ENCODE results near the gene LIPN. TPM values are rescaled to one million over a fixed set of nuclear protein-coding genes. Genes with fewer than 3 reads are reported as not detected.

LIPN gene
- total RNA-seq, 2 experiments from 2014 or later = not detected

DNA sequence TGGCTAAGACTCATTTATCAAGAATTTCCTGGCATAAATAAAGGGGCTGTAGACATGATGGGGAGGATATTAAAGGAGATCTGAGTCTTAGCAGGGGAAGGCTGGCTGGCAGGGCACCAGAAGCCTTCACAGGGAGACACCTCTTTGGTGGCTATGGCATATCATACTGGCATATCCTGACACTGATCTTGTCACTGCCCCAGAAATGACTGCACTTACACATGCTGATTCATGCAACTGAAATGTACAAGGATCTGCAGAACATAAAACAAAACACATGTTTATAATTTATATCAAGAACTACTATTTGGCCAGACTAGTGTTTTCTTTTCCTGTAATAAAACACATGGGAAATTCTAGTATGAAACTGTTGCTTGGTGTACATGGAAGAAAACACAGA is 5.5 kb upstream of the LIPN start:
- CTCF ChIA-PET = interaction anchor here (0.8 kb wide), 1 partner anchor 11 kb away, joined by 3 read pairs; no protein-coding TSS in a partner anchor
- H3K36me3 Mint-ChIP-seq (ENCODE audit: low read depth) = no peaks in the 10 kb centered on the region
- DNase-seq = no peak
- no peaks in the 10 kb centered on the region for H3K9me3 Mint-ChIP-seq
- POLR2A ChIA-PET = no interaction called here
- peaks cover 2% of the 10 kb centered on the region for H3K4me1 Mint-ChIP-seq
- peaks cover 21% of the 10 kb centered on the region for H3K27me3 Mint-ChIP-seq
- no peak overlapping the region for H3K27ac Mint-ChIP-seq
- no peak overlapping the region for H3K4me3 Mint-ChIP-seq

DNA sequence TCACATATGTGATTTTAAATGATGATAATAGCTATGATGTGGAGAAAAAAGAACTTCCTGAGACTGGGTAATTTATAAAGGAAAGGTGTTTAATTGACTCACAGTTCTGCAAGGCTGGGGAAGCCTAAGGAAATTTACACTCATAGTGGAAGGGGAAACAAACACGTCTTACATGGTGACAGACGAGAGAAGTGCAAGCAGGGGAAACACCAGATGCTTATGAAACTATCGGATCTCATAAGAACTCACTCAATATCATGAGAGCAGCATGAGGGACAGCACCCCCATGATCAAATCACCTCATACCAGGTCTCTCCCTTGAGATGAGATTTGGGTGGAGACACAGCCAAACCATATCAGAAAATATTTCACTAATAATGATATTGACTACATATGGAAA is 4.1 kb upstream of the LIPN start:
- ChIA-PET CTCF (no interaction called here), POLR2A (no interaction called here)
- Mint-ChIP-seq H3K4me1 (peaks cover 7% of the 10 kb centered on the region), H3K27ac (no peak overlapping the region), H3K9me3 (no peaks in the 10 kb centered on the region), H3K27me3 (peaks cover 19% of the 10 kb centered on the region), H3K36me3 (ENCODE audit: low read depth) (no peaks in the 10 kb centered on the region), H3K4me3 (no peak overlapping the region)
- no peak for DNase-seq

DNA sequence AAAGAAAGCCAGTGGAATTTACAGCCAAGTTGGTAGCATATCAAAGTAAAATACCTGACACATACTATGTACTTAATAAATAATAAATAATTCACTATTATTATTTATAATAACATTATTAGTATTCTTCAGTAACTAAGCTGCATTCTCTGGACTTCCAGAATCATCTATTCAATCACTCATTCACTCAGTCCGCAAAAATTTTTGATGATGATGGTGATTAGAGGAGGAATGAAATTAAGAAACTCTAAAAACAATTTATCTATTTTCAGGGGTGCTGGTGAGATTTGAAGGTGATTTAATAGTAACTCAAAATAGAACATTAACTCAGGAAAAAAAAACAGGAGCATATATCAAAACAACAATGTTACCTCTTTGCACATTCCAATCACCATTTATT is 3.2 kb upstream of the LIPN start:
- Mint-ChIP-seq H3K27ac (no peak overlapping the region), H3K4me1 (peaks cover 7% of the 10 kb centered on the region), H3K36me3 (ENCODE audit: low read depth) (no peaks in the 10 kb centered on the region), H3K9me3 (no peaks in the 10 kb centered on the region), H3K27me3 (peaks cover 19% of the 10 kb centered on the region), H3K4me3 (no peak overlapping the region)
- POLR2A ChIA-PET = no interaction called here
- CTCF ChIA-PET = no interaction called here
- DNase-seq = no peak

DNA sequence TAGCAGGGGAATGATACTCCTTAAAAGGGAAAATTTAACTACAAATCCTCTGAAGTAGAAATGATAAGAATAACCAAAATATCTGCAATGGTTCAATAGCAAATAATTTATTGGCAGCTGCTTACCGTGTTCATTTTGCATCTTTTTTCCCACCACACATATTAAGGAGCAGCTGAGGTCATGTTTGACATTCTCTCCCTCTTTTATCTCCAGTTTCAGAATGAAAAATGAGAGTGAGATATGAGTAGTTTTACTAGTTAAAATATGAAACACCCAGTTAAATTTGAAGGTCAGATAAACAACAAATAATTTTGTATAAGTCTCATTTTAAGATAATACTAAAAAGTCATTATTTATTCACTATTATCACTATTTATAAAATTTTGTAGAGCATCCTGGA is 3.1 kb downstream of the LIPN start:
- Mint-ChIP-seq H3K4me1 (peaks cover 6% of the 10 kb centered on the region), H3K27me3 (peaks cover 23% of the 10 kb centered on the region), H3K36me3 (ENCODE audit: low read depth) (no peaks in the 10 kb centered on the region), H3K27ac (no peak overlapping the region), H3K9me3 (no peaks in the 10 kb centered on the region), H3K4me3 (no peak overlapping the region)
- DNase-seq = no peak
- ChIA-PET CTCF (no interaction called here), POLR2A (no interaction called here)

DNA sequence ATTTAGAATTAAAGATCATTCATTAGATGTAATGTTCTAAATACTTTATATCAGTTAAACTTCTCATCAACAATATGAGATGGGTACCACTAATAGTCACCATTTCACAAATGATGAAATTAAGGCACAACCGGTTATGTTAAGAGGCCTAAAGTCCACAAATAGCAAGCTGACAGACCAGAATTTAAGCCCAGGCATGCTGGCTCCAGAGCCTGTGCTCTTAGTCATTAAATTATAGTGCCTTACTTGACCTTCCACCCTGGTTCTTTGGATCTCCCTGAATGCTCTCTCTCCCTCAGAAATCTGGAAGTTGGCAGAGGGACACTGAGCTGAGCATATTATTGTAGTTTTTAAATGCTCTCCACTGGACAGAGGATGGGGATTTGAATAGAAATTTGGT is 3.6 kb downstream of the LIPN start:
- H3K9me3 Mint-ChIP-seq = no peaks in the 10 kb centered on the region
- H3K4me1 Mint-ChIP-seq = peaks cover 6% of the 10 kb centered on the region
- no peak overlapping the region for H3K4me3 Mint-ChIP-seq
- no peak overlapping the region for H3K27ac Mint-ChIP-seq
- ChIA-PET CTCF (no interaction called here), POLR2A (no interaction called here)
- no peak for DNase-seq
- H3K27me3 Mint-ChIP-seq = peaks cover 23% of the 10 kb centered on the region
- H3K36me3 Mint-ChIP-seq (ENCODE audit: low read depth) = no peaks in the 10 kb centered on the region

DNA sequence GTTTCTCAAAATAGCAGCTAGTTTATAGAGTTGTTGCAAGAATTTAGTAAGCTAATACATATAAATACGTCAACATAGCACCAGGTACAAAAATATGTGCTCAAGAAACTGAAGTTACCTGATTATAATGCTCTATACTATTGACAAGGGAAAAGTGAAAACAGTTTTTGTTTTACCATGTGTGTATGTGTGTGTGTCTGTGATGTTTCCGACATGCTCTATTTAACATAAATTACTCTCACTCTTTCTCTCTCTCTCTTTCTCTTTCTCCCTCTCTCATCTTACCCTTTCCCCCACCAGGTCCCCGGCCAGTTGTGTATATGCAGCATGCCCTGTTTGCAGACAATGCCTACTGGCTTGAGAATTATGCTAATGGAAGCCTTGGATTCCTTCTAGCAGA is 4.3 kb downstream of the LIPN start:
- Mint-ChIP-seq H3K9me3 (no peaks in the 10 kb centered on the region), H3K4me3 (no peak overlapping the region), H3K36me3 (ENCODE audit: low read depth) (no peaks in the 10 kb centered on the region), H3K4me1 (peaks cover 6% of the 10 kb centered on the region), H3K27me3 (peaks cover 23% of the 10 kb centered on the region), H3K27ac (no peak overlapping the region)
- DNase-seq = no peak
- POLR2A ChIA-PET = no interaction called here
- CTCF ChIA-PET = interaction anchor here (1.1 kb wide), 1 partner anchor 16 kb away, joined by 3 read pairs; no protein-coding TSS in a partner anchor

DNA sequence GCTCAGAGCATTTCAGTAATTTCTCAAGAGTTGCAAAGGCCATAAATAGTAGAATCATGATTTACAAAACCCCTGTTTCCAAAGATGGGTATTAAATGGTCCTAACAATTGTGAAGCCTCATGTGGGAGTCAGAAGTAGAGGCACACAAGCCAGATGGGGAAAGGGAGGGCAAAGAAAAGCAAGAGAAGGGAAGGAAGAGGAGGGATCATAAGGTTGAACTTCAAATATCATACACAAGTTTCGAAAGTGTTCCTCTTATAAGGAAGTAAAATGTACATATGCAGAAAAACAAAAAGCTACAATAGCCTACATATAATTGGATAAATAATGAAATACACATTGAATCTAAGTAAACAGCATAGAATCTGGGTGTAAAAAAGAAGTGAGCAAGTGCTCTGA is 6.0 kb downstream of the LIPN start:
- Mint-ChIP-seq H3K27me3 (peaks cover 21% of the 10 kb centered on the region), H3K4me3 (no peak overlapping the region), H3K27ac (no peak overlapping the region), H3K36me3 (ENCODE audit: low read depth) (no peaks in the 10 kb centered on the region), H3K4me1 (peaks cover 1% of the 10 kb centered on the region), H3K9me3 (no peaks in the 10 kb centered on the region)
- ChIA-PET CTCF (no interaction called here), POLR2A (no interaction called here)
- no peak for DNase-seq

DNA sequence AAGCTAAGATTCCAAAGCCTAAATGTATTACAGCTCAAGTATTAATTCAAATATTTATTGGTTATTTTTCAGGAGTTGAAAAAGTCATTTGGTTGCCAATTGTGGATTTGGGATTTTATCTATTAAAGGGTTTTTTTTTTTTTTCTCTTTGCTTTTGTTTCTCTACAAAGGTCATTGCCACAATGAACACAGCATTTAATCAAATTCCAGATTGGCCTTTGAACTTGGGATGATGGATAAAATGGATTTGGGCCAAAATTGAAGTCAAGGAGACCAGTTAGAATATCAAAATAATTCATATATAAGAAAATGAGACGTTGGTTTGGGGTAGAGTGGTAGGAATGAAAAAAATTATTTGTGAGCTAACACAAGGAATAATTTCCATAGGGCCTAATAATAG is 9.6 kb downstream of the LIPN start:
- ChIA-PET POLR2A (no interaction called here), CTCF (interaction anchor here (0.7 kb wide), 1 partner anchor 1123 kb away, joined by 3 read pairs; no protein-coding TSS in a partner anchor)
- Mint-ChIP-seq H3K4me3 (no peak overlapping the region), H3K4me1 (no peaks in the 10 kb centered on the region), H3K27me3 (peaks cover 22% of the 10 kb centered on the region), H3K27ac (no peak overlapping the region), H3K36me3 (ENCODE audit: low read depth) (no peaks in the 10 kb centered on the region), H3K9me3 (no peaks in the 10 kb centered on the region)
- no peak for DNase-seq

DNA sequence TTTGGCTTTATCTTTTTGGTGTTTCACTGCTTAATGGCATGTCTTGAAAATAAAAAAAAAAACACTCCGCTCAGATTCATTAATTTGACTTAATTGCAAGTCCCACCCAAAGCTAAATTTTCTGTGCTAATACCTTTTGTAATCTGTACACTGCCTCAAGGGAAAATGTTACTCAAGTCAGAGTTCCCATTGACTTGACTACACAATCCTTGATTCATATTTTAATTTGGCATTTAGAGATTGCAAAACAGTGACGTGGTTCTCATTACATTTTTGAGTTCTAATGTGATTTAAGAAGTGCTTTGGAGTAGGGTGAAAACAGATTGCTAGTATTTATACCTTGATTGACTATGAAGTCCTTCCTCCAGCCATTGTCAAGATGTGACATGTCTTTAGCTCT is 21.4 kb downstream of the LIPN start:
- no peaks in the 10 kb centered on the region for H3K36me3 Mint-ChIP-seq (ENCODE audit: low read depth)
- H3K9me3 Mint-ChIP-seq = no peaks in the 10 kb centered on the region
- no peak overlapping the region for H3K27ac Mint-ChIP-seq
- no peak for DNase-seq
- ChIA-PET CTCF (no interaction called here), POLR2A (no interaction called here)
- H3K27me3 Mint-ChIP-seq = peaks cover 20% of the 10 kb centered on the region
- H3K4me3 Mint-ChIP-seq = no peak overlapping the region
- peaks cover 2% of the 10 kb centered on the region for H3K4me1 Mint-ChIP-seq

DNA sequence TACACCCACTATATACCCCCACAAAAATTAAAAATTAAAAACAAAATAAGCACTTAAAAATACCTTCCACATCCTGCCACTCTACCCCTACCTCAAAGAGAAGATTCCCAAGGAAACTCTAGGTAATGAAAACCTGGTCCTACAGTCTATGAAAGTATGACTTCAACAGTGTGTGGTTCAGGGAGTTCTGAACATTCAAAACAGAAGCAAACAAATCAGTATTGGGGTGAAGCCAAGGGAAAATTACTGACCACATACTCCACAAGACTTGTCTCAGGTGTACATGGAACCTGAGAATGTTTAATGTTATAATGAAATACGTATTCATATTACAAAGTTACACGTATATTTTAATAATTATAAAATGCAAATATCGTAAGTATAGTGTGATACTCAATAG is 22.4 kb downstream of the LIPN start:
- POLR2A ChIA-PET = no interaction called here
- DNase-seq = no peak
- peaks cover 2% of the 10 kb centered on the region for H3K4me1 Mint-ChIP-seq
- H3K9me3 Mint-ChIP-seq = no peaks in the 10 kb centered on the region
- peaks cover 14% of the 10 kb centered on the region for H3K27me3 Mint-ChIP-seq
- no peak overlapping the region for H3K4me3 Mint-ChIP-seq
- CTCF ChIA-PET = no interaction called here
- H3K27ac Mint-ChIP-seq = no peak overlapping the region
- H3K36me3 Mint-ChIP-seq (ENCODE audit: low read depth) = no peaks in the 10 kb centered on the region

DNA sequence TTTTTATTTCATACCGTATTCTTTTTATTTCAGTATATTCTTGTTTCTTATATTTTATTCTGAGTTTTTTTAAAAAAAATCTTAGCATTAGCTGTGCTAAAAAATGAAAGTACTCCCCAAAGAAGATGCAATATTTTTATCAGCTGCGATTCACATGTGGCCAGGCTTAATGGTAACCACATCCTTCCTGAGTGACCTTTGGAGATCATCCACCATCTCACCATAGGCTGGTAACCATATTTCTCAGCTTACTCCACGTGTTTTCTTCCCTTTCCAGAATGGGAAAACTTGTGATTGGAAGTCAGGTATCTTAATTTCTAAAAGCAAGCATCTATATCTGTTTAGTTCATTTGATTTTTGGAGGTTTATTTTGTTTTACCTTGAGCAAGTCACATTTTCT is 23.9 kb downstream of the LIPN start:
- ChIA-PET CTCF (no interaction called here), POLR2A (no interaction called here)
- Mint-ChIP-seq H3K4me3 (no peak overlapping the region), H3K36me3 (ENCODE audit: low read depth) (no peaks in the 10 kb centered on the region), H3K4me1 (peaks cover 2% of the 10 kb centered on the region), H3K9me3 (no peaks in the 10 kb centered on the region), H3K27ac (no peak overlapping the region), H3K27me3 (peaks cover 13% of the 10 kb centered on the region)
- DNase-seq = no peak

DNA sequence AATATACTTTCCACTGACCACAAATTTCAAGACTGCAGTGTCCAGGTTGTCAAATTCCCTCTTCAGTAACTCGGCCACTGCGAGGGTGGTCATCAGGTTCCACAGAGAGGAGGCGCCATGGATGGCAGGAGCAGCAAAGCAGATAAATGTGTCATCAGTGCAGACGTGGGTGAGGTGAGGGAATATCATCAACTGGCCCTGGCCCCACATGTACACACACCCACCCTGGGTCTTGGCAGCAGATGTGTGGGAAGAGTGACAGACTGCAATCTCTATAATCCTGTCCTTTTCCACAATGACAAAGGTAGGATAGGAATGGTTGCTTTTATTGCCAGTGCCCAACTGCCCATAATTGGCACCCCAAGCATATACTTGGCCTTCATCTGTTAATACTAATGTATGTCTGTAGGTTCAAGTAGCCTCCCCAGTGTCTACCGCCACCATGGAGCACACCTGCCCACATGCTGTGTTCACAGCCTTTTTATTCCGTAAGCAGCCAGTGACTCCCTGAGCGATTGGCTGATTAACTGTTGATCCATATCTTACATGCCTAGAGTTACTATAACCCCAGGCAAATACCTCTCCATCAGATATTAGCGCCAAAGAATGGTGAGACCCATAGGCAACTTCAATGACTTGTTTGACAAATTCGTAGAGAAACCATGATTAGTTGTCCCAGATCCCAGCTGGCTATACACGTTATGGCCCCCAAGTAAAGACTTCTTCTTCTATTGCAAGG is 26.4 kb downstream of the LIPN start:
- CTCF ChIA-PET = no interaction called here
- no peaks in the 10 kb centered on the region for H3K9me3 Mint-ChIP-seq
- DNase-seq = no peak
- H3K4me1 Mint-ChIP-seq = peaks cover 2% of the 10 kb centered on the region
- H3K27ac Mint-ChIP-seq = no peak overlapping the region
- POLR2A ChIA-PET = no interaction called here
- no peaks in the 10 kb centered on the region for H3K36me3 Mint-ChIP-seq (ENCODE audit: low read depth)
- H3K27me3 Mint-ChIP-seq = peaks cover 8% of the 10 kb centered on the region
- H3K4me3 Mint-ChIP-seq = no peak overlapping the region

DNA sequence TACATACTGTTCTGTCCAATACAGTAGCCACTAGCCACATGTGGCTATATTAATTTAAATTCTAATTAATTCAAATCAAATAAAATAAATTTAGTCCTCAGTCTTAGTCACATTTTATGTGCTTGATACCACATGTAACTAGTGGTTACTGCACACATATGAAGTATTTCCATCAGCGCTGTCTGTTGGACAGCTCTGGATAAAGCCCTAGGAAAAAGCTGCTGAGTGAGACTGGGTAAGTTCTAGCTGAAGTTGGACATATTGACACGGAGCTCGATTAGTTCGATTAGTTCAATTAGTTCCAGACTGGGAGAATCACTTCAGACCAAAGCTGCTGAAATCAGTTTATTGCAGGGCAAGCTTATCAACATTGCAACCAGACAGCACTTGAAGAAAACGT is 27.6 kb downstream of the LIPN start:
- POLR2A ChIA-PET = no interaction called here
- CTCF ChIA-PET = no interaction called here
- H3K27ac Mint-ChIP-seq = no peak overlapping the region

DNA sequence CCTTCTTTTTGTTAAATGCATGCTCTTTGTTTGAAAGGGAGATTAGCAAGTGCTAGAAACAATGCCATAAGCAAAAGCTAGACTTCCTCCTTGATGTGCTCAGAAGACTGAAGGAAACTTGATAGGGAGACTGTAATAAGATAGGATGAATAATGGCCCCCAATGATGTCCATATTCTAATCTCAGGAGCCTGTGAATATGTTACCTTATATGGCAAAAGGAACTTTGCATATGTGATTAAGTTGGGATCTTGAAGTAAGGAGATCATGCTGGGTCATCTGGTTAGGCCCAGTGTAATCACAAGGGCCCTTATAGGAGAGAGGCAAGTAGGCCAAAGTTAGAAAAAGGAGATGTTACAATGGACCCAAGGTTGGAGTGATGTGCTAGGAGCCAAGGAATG is 29.1 kb downstream of the LIPN start:
- DNase-seq = no peak
- peaks cover 6% of the 10 kb centered on the region for H3K27me3 Mint-ChIP-seq
- H3K27ac Mint-ChIP-seq = no peak overlapping the region
- CTCF ChIA-PET = interaction anchor here (0.8 kb wide), 1 partner anchor 22 kb away, joined by 3 read pairs; no protein-coding TSS in a partner anchor
- H3K36me3 Mint-ChIP-seq (ENCODE audit: low read depth) = no peaks in the 10 kb centered on the region
- no peaks in the 10 kb centered on the region for H3K9me3 Mint-ChIP-seq
- POLR2A ChIA-PET = no interaction called here
- H3K4me1 Mint-ChIP-seq = peaks cover 13% of the 10 kb centered on the region
- no peak overlapping the region for H3K4me3 Mint-ChIP-seq

More for the DNA sequence above, 27.6 kb downstream of the LIPN start:
- Mint-ChIP-seq H3K4me1 (peaks cover 2% of the 10 kb centered on the region), H3K27me3 (peaks cover 8% of the 10 kb centered on the region), H3K36me3 (ENCODE audit: low read depth) (no peaks in the 10 kb centered on the region), H3K9me3 (no peaks in the 10 kb centered on the region), H3K4me3 (no peak overlapping the region)
- DNase-seq = no peak

Measured in activated CD4-positive, alpha-beta memory T cell treated with anti-CD3 and anti-CD28 coated beads, Interleukin-2, amount 10 ng/mL, durations not matched to agents 7 days and 5 days (primary cell).